Prostate gland (tissue), 2 donors: ENCODE measurements around the gene RSPO1.

ENCODE experiments used
- POLR2A ChIP-seq: fragments of 450-650 bp; IDR thresholded peaks from one replicate; pipeline ENCODE4 v1.6.1; 2016; ENCODE audit warnings: antibody characterized with exemption, mild to moderate bottlenecking
- TF ChIP-seq, protein P1 (sequence below), 4 experiments: fragments of 200-600 bp in 2 of 4; fragments of 450-650 bp in 2 of 4; sonication (generic) in 2 of 4; IDR thresholded peaks; 1 replicate in 3 of 4; 2 replicates in 1 of 4; pipeline ENCODE4 v1.5.1; 2016 to 2019; ENCODE audit warnings: antibody characterized with exemption in 4 of 4, mild to moderate bottlenecking in 2 of 4, moderate library complexity in 2 of 4

DNA sequence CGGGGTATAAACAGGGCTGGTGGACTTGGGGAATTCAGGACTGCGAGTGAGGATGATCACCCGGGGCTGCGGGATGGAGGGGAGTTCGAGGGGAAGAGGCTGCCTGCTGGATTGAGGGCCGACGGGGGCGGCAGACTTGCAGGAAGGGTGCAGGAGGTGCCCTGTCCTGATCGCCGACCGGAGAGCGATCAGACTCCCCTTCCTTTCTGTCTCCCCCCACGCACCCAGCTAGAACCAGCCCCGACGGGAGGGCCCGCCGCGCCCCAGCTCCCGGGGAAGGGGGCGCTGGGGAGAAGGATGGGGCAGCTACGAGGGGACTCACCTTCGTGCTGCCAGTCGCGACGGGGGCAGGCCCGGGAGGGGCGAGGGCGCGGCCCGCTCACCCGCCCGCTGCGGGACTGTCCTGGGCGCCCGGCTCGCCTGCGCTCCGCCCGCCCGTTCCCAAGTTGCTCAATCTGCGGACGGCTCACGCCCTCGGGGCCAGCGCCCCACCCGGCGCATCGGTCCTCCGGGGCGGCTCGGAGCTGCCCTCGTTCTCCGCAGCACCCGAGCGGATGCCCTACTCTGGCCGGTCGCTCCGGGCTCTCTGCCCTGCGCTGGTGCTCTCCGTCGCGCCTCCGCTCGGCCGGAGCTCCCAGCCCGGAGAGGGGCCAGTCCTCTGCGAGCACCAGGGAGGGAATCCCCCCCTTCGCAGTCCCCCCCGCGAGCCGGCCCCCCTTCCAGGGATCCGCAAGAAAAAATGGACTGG, at the start of gene RSPO1:
- TF ChIP-seq, protein P1, sequence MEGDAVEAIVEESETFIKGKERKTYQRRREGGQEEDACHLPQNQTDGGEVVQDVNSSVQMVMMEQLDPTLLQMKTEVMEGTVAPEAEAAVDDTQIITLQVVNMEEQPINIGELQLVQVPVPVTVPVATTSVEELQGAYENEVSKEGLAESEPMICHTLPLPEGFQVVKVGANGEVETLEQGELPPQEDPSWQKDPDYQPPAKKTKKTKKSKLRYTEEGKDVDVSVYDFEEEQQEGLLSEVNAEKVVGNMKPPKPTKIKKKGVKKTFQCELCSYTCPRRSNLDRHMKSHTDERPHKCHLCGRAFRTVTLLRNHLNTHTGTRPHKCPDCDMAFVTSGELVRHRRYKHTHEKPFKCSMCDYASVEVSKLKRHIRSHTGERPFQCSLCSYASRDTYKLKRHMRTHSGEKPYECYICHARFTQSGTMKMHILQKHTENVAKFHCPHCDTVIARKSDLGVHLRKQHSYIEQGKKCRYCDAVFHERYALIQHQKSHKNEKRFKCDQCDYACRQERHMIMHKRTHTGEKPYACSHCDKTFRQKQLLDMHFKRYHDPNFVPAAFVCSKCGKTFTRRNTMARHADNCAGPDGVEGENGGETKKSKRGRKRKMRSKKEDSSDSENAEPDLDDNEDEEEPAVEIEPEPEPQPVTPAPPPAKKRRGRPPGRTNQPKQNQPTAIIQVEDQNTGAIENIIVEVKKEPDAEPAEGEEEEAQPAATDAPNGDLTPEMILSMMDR (IDR thresholded peaks at IDR 0.05), result no peak
- TF ChIP-seq POLR2A, result no peak
